DOHH2 (cell line): ENCODE measurements around the gene RPL13A.

Experiments used
- CTCF ChIP-seq: fragments of 200-600 bp; sonication (generic); IDR thresholded peaks from one replicate; pipeline ENCODE4 v1.5.1; 2014; ENCODE audit warnings: antibody characterized with exemption, mild to moderate bottlenecking, low read depth, low read length; ENCODE audit not compliant: poor library complexity, severe bottlenecking
- EZH2phosphoT487 ChIP-seq: fragments of 200-600 bp; sonication (generic); IDR thresholded peaks from 2 replicates; pipeline ENCODE4 v1.6.1; 2017; ENCODE audit warnings: borderline replicate concordance, mild to moderate bottlenecking, antibody characterized with exemption, low read length, moderate library complexity, mixed read lengths

DNA sequence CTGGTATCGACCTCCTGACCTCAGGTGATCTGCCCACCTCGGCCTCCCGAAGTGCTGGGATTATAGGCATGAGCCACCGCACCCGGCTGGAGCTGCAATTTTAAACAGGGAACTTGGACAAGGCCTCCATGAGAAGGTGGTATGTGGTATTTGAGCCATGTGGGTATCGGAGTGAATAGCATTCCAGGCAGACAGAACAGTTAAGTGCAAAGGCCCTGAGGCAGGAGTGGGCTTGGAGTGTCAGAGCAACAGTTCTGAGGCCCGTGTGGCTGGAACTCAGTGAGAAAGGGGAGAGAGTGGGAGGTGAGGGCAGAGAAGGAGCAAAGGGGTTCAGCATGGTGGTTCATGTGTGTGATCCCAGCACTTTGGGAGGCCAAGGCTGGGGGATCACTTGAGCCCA lies 43.3 kb downstream of the RPL13A start:
- TF ChIP-seq CTCF (no peak), EZH2phosphoT487 (no peak)
